HL-60 (cell line): ENCODE data around the gene LRMDA.

Source experiments
- GABPA ChIP-seq: IDR thresholded peaks from 2 replicates; pipeline ENCODE4 v1.6.1; 2012; ENCODE audit warnings: low read depth
- POLR2AphosphoS5 ChIP-seq: IDR thresholded peaks from 2 replicates; pipeline ENCODE4 v1.6.1; 2012; ENCODE audit warnings: low read depth
- SPI1 ChIP-seq: IDR thresholded peaks from 2 replicates; pipeline ENCODE4 v1.6.1; 2012; ENCODE audit warnings: low read depth, mild to moderate bottlenecking, borderline replicate concordance
- TF ChIP-seq, protein P1 (sequence below): IDR thresholded peaks from one replicate; pipeline ENCODE4 v1.5.1; 2011; ENCODE audit warnings: low read length, control low read depth, inconsistent platforms; ENCODE audit not compliant: insufficient read depth
- TF ChIP-seq, protein P2 (sequence below): IDR thresholded peaks from 2 replicates; pipeline ENCODE4 v1.6.1; 2012; ENCODE audit warnings: low read depth; ENCODE audit not compliant: insufficient replicate concordance

DNA sequence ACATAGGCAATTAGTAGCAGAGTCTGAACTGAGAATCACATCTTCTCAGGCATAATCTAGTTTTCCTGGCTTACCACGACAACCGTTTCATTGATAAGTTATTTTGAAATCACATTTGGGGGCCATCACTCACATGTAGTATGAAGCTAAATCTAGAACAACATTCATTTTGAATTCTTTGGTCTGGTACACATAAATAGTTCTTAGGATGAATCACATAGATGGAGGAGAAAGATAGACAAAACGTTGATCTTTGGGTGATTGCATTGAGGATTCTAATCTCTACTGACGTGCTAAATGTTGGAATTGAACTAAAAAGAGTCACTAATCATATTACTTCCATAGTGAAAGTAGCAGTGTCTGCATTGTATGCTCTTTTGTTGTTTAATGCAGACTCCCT lies 1022.6 kb downstream of the LRMDA start:
- TF ChIP-seq, protein P1, sequence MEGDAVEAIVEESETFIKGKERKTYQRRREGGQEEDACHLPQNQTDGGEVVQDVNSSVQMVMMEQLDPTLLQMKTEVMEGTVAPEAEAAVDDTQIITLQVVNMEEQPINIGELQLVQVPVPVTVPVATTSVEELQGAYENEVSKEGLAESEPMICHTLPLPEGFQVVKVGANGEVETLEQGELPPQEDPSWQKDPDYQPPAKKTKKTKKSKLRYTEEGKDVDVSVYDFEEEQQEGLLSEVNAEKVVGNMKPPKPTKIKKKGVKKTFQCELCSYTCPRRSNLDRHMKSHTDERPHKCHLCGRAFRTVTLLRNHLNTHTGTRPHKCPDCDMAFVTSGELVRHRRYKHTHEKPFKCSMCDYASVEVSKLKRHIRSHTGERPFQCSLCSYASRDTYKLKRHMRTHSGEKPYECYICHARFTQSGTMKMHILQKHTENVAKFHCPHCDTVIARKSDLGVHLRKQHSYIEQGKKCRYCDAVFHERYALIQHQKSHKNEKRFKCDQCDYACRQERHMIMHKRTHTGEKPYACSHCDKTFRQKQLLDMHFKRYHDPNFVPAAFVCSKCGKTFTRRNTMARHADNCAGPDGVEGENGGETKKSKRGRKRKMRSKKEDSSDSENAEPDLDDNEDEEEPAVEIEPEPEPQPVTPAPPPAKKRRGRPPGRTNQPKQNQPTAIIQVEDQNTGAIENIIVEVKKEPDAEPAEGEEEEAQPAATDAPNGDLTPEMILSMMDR, result no peak
- TF ChIP-seq POLR2AphosphoS5, result no peak
- TF ChIP-seq, protein P2, sequence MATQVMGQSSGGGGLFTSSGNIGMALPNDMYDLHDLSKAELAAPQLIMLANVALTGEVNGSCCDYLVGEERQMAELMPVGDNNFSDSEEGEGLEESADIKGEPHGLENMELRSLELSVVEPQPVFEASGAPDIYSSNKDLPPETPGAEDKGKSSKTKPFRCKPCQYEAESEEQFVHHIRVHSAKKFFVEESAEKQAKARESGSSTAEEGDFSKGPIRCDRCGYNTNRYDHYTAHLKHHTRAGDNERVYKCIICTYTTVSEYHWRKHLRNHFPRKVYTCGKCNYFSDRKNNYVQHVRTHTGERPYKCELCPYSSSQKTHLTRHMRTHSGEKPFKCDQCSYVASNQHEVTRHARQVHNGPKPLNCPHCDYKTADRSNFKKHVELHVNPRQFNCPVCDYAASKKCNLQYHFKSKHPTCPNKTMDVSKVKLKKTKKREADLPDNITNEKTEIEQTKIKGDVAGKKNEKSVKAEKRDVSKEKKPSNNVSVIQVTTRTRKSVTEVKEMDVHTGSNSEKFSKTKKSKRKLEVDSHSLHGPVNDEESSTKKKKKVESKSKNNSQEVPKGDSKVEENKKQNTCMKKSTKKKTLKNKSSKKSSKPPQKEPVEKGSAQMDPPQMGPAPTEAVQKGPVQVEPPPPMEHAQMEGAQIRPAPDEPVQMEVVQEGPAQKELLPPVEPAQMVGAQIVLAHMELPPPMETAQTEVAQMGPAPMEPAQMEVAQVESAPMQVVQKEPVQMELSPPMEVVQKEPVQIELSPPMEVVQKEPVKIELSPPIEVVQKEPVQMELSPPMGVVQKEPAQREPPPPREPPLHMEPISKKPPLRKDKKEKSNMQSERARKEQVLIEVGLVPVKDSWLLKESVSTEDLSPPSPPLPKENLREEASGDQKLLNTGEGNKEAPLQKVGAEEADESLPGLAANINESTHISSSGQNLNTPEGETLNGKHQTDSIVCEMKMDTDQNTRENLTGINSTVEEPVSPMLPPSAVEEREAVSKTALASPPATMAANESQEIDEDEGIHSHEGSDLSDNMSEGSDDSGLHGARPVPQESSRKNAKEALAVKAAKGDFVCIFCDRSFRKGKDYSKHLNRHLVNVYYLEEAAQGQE, result no peak
- no peak for TF ChIP-seq GABPA
- no peak for TF ChIP-seq SPI1
